Common myeloid progenitor, CD34-positive (primary cell): ENCODE results near the gene CCDC40.
A peak's percentile ranks its signal among the peaks of the same experiment; 100 is the strongest.

Experiments used
- CTCF ChIA-PET: fragments of 350-600 bp; sonication (Branson Sonifier 250); formaldehyde crosslinking; loops from one replicate; lab custom pipeline; 2021; ENCODE audit warnings: antibody characterized with exemption; lab: Charles Lee
- POLR2A ChIA-PET: fragments of 350-600 bp; sonication (Branson Sonifier 250); formaldehyde crosslinking; loops from one replicate; lab custom pipeline; 2021; ENCODE audit warnings: antibody characterized with exemption; lab: Charles Lee
- DNase-seq, 3 donors: peaks; one replicate each; pipeline versions ENCODE4 v3.0.0 to v3.0.0-alpha.2; 2013
- H3K27ac ChIP-seq, 2 experiments: 1 replicate in 1 of 2; 2 replicates in 1 of 2; pipeline ENCODE4 v1.7.0; 2013; ENCODE audit warnings: inconsistent platforms in 2 of 2, low read length in 2 of 2, mild to moderate bottlenecking in 2 of 2, low read depth in 1 of 2, moderate library complexity in 1 of 2; ENCODE audit not compliant: severe bottlenecking in 2 of 2, insufficient read depth in 1 of 2, poor library complexity in 1 of 2
- H3K27me3 ChIP-seq, 5 experiments: replicated peaks in 2 of 5; 1 replicate in 3 of 5; 2 replicates in 2 of 5; pipeline versions ENCODE4 v1.6.1 to v1.7.0; 2013; ENCODE audit warnings: low read length in 4 of 5, mild to moderate bottlenecking in 2 of 5, moderate library complexity in 2 of 5, inconsistent platforms in 1 of 5; ENCODE audit not compliant: insufficient read depth in 5 of 5, control insufficient read depth in 4 of 5
- H3K36me3 ChIP-seq, 4 experiments: 1 replicate in 2 of 4; 2 replicates in 2 of 4; pipeline versions ENCODE4 v1.6.1 to v1.7.0; 2013; ENCODE audit warnings: low read length in 3 of 4, control low read depth in 1 of 4, mild to moderate bottlenecking in 1 of 4; ENCODE audit not compliant: control insufficient read depth in 4 of 4, insufficient read depth in 4 of 4
- H3K4me1 ChIP-seq, 4 experiments: 1 replicate in 3 of 4; 2 replicates in 1 of 4; pipeline versions ENCODE4 v1.6.1 to v1.7.1; 2013; ENCODE audit warnings: low read length in 3 of 4, mild to moderate bottlenecking in 3 of 4, control low read depth in 1 of 4, inconsistent platforms in 1 of 4, moderate library complexity in 1 of 4; ENCODE audit not compliant: control insufficient read depth in 4 of 4, insufficient read depth in 4 of 4; ENCODE audit errors: control extremely low read depth in 1 of 4
- H3K4me3 ChIP-seq, 7 experiments: 1 replicate in 4 of 7; 2 replicates in 3 of 7; pipeline versions ENCODE4 v1.5.1 to v1.7.0; 2013; ENCODE audit warnings: mild to moderate bottlenecking in 7 of 7, low read length in 6 of 7, moderate library complexity in 6 of 7, inconsistent platforms in 2 of 7, low read depth in 2 of 7, control low read depth in 1 of 7; ENCODE audit not compliant: insufficient read depth in 4 of 7, control insufficient read depth in 1 of 7; ENCODE audit errors: extremely low read depth in 1 of 7
- H3K9me3 ChIP-seq, 5 experiments: 1 replicate in 4 of 5; 2 replicates in 1 of 5; pipeline versions ENCODE4 v1.6.1 to v1.7.1; 2013; ENCODE audit warnings: low read length in 4 of 5, mild to moderate bottlenecking in 2 of 5, inconsistent platforms in 1 of 5, low read depth in 1 of 5, moderate library complexity in 1 of 5; ENCODE audit not compliant: control insufficient read depth in 4 of 5, insufficient read depth in 2 of 5; ENCODE audit errors: control extremely low read depth in 1 of 5
- WGBS: methylation state at CpG from one replicate; pipeline ENCODE4 v1.1.5; 2013; ENCODE audit not compliant: insufficient coverage; 5-methylcytosine and 5-hydroxymethylcytosine counted together

CCDC40 gene

DNA sequence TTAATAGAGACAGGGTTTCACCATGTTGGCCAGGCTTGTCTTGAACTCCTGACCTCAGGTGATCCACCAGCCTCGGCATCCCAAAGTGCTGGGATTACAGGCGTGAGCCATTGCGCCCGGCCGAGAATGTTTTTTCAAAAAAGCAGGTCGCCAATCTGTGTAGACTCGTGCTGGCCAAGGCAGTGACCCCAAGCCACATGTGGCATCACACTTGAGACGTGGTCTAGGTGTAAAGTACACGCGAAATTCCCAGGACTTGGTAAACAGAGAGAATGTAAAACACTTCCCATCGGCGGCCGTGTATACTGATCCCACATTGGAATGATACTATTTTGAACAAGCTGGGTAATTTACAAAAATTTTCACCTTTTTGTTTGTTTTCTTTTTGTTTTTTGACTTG lies 41.8 kb upstream of the CCDC40 start:
- no peak for DNase-seq
- WGBS = 98% methylated on average over 10 of the region's 13 CpGs
- ChIA-PET CTCF (interaction anchor here (1.3 to 4.2 kb wide), 7 partner anchors 10 to 188 kb away, joined by 3 to 16 read pairs (median 5); no protein-coding TSS in a partner anchor), POLR2A (no interaction called here)
- Histone ChIP-seq H3K27ac (no peak overlapping the region), H3K9me3 (no peaks in the 10 kb centered on the region), H3K4me3 (no peak overlapping the region), H3K4me1 (peaks cover 19 to 53% (median 43%) of the 10 kb centered on the region in 4 experiments), H3K27me3 (no peaks in the 10 kb centered on the region), H3K36me3 (no peaks in the 10 kb centered on the region)

DNA sequence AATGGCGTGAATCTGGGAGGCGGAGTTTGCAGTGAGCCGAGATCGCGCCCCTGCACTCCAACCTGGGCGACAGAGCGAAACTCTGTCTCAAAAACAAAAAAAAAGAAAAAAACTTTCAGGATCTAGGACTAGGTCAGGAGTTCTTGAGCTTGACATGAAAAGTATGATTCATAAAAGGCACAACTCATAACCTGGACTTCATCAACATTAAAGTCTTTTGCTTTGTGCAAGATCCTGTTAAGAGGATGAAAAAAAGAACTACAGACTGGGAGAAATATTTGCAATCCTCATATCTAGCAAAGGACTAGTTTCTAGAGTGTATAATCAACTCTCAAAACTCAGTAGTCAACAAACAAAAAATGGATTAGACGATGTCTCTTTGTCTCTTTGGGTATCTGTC lies 40.7 kb upstream of the CCDC40 start:
- Histone ChIP-seq H3K4me3 (no peak overlapping the region), H3K9me3 (no peaks in the 10 kb centered on the region), H3K4me1 (peaks cover 19 to 53% (median 43%) of the 10 kb centered on the region in 4 experiments), H3K27me3 (no peaks in the 10 kb centered on the region), H3K36me3 (no peaks in the 10 kb centered on the region), H3K27ac (no peak overlapping the region)
- POLR2A ChIA-PET = no interaction called here
- CTCF ChIA-PET = interaction anchor here (0.6 to 4.2 kb wide), 2 partner anchors 9 to 156 kb away, joined by 3 to 16 read pairs; partner anchors contain the start of gene CBX4
- DNase-seq = no peak
- WGBS = no CpG with 5 or more reads among the region's 8 CpGs

DNA sequence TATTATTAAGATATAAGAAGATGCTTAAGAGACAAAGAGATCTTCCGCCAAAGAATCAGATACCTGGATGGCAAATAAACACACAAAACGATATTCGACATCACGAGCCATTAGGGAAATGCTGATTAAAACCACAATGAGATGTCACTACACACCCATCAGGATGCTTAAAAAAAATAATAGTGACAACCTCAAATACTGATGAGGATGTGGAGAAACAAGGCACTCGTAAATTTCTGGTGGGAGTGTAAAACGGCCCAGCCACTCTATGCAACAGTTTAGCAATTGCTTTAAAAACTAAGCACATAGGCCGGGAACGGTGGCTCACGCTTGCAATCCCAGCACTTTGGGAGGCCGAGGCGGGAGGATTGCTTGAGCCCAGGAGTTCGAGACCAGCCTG lies 40.2 kb upstream of the CCDC40 start:
- no peaks in the 10 kb centered on the region for H3K9me3 ChIP-seq
- WGBS = 69% methylated on average over 8 of the region's 12 CpGs
- H3K4me3 ChIP-seq = no peak overlapping the region
- H3K36me3 ChIP-seq = no peaks in the 10 kb centered on the region
- H3K4me1 ChIP-seq = peaks cover 19 to 52% (median 42%) of the 10 kb centered on the region in 4 experiments
- CTCF ChIA-PET = interaction anchor here (0.6 to 0.8 kb wide), 2 partner anchors 9 to 157 kb away, joined by 3 read pairs; partner anchors contain the start of gene CBX4
- POLR2A ChIA-PET = no interaction called here
- DNase-seq = peak in 2 of 3 donors; percentile 26 to 48
- H3K27ac ChIP-seq = no peak overlapping the region
- no peaks in the 10 kb centered on the region for H3K27me3 ChIP-seq

DNA sequence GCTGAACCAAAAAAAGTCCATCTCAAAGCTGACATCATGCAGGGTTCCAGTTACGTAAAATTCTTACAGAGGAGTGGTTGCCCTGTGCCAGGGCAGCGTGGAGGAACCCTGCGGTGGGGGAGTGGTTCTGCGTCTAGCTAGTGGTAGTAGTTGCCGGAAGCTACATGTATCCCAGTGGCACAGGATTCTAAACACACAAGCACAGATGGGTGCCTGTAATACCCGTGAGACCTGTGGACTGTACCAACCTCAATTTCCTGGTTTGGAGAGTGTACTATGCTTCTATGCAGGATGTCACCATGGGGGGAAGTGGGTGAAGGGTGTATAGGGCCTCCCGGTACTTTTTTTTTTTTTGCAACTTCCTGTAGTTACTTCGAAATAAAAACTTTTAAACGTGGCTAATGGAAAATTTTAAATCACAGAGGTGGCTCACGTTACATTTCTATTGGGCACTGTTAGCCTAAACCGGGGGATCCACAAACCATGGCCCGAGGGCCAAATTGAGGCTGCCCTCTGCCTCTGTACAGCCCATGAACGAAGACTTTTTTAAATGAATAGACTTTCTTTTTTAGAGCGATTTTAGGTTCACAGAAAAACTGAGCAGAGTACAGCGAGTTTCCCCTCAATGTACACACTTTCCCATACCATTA lies 39.3 kb upstream of the CCDC40 start:
- no peaks in the 10 kb centered on the region for H3K9me3 ChIP-seq
- ChIA-PET CTCF (interaction anchor here (0.8 to 0.9 kb wide), 2 partner anchors 8 to 13 kb away, joined by 3 read pairs; no protein-coding TSS in a partner anchor), POLR2A (no interaction called here)
- DNase-seq = peak; percentile 91 to 99 (median 98)
- H3K27ac ChIP-seq = peak overlapping the region in 1 of 2 experiments; percentile 55
- H3K4me3 ChIP-seq = peak overlapping the region in 6 of 7 experiments; percentile 12 to 68 (median 30)
- H3K36me3 ChIP-seq = peaks cover 0 to 2% (median 0%) of the 10 kb centered on the region in 4 experiments
- 1% methylated on average over 9 of the region's 15 CpGs for WGBS
- peaks cover 19 to 48% (median 36%) of the 10 kb centered on the region in 4 experiments for H3K4me1 ChIP-seq
- H3K27me3 ChIP-seq = no peaks in the 10 kb centered on the region

DNA sequence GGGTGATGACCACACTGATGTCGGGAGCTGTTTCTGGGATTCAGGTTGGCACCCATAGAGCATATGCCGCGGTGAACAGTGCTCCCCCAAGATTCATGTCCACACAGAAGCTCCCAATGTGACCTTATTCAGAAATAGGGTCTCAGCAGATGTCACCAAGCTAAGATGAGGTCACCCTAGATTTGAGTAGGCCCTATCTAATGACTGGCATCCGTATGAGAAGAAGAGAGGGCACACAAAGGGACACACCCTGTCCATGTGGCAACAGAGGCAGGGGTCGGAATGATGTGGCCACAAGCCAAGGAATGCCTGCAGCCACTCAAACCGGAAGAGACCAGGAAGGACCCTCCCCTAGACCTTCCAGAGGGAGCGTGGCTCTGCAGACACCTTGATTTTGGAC lies 36.3 kb upstream of the CCDC40 start:
- Histone ChIP-seq H3K4me1 (peaks cover 12 to 27% (median 18%) of the 10 kb centered on the region in 4 experiments), H3K36me3 (peaks cover 0 to 6% (median under 1%) of the 10 kb centered on the region in 4 experiments), H3K4me3 (no peak overlapping the region), H3K9me3 (no peaks in the 10 kb centered on the region), H3K27ac (no peak overlapping the region), H3K27me3 (no peaks in the 10 kb centered on the region)
- POLR2A ChIA-PET = no interaction called here
- no peak for DNase-seq
- CTCF ChIA-PET = interaction anchor here (0.6 to 4.2 kb wide), 2 partner anchors 9 to 54 kb away, joined by 3 to 37 read pairs; no protein-coding TSS in a partner anchor
- 99% methylated on average over 7 of the region's 7 CpGs for WGBS

DNA sequence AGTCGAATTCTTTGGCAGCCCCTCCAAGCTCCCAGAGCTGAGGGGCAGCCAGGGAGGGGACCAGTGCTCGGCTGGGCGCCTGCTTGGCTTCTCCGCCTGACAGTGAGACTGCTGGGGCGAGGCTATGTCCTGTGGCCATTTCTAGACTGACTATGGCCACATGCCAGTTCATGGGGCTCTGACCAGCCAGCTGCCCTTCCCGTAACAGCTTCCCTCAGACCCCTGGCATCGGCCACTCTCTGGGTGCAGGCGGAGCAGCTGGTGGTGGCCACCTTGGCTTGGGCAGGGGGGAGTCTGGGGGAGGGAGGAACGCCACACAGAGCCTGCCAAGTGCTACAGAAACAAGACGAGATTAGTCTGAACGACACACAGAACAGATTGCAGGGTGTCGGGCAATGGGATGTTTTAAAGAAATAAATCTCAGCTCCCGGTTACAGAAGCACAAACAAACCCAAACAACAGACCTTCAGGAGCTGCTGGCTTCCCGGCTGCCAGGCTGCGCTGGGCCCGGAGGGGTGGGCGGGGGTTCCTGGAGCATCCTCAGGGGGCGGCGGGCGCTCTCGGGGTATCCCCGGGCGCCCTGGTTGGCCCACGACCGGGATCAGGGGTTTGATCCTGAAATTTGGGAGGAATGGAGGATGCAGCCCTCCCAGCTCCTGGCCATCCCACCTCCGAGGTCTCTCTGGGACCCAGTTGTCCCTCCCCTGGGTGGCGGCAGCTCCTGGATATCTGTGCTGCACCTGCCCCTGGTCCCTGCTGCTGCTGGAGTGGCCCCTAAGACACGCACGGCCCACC lies 35.3 kb upstream of the CCDC40 start:
- Histone ChIP-seq H3K4me3 (no peak overlapping the region), H3K36me3 (peaks cover 0 to 6% (median 1%) of the 10 kb centered on the region in 4 experiments), H3K27me3 (no peaks in the 10 kb centered on the region), H3K27ac (no peak overlapping the region), H3K9me3 (no peaks in the 10 kb centered on the region), H3K4me1 (peaks cover 6 to 25% (median 20%) of the 10 kb centered on the region in 4 experiments)
- no peak for DNase-seq
- ChIA-PET POLR2A (no interaction called here), CTCF (interaction anchor here (4.2 kb wide), 1 partner anchor 8 kb away, joined by 37 read pairs; no protein-coding TSS in a partner anchor)
- WGBS = 95% methylated on average over 17 of the region's 29 CpGs
